Endothelial cell (in vitro differentiated cells): Measurements from ENCODE around the gene GASK1B. TPM values are rescaled to one million over a fixed set of nuclear protein-coding genes. Genes with fewer than 3 reads are reported as not detected.

Experiments used
- DNase-seq: peaks from one replicate; pipeline ENCODE4 v3.0.0; 2021; ENCODE audit warnings: low spot score
- H3K27ac Mint-ChIP-seq: one replicate; pipeline ENCODE4 v1.8.0; 2021; ENCODE audit warnings: mixed read lengths, inconsistent platforms; ENCODE audit not compliant: unreplicated experiment
- H3K27me3 Mint-ChIP-seq: one replicate; pipeline ENCODE4 v1.8.0; 2021; ENCODE audit warnings: mild to moderate bottlenecking, moderate library complexity, mixed read lengths, inconsistent platforms; ENCODE audit not compliant: unreplicated experiment
- H3K36me3 Mint-ChIP-seq: one replicate; pipeline ENCODE4 v1.8.0; 2021; ENCODE audit warnings: mild to moderate bottlenecking, low read depth, mixed read lengths, inconsistent platforms; ENCODE audit not compliant: unreplicated experiment
- H3K4me1 Mint-ChIP-seq: one replicate; pipeline ENCODE4 v1.8.0; 2021; ENCODE audit warnings: mild to moderate bottlenecking, mixed read lengths, inconsistent platforms; ENCODE audit not compliant: unreplicated experiment
- H3K4me3 Mint-ChIP-seq: one replicate; pipeline ENCODE4 v1.8.0; 2021; ENCODE audit warnings: mild to moderate bottlenecking, mixed read lengths, inconsistent platforms; ENCODE audit not compliant: unreplicated experiment
- H3K9me3 Mint-ChIP-seq: one replicate; pipeline ENCODE4 v1.8.0; 2021; ENCODE audit warnings: mixed read lengths, inconsistent platforms; ENCODE audit not compliant: unreplicated experiment
- CTCF ChIP-seq: fragments of 200-600 bp; sonication (generic); IDR thresholded peaks from one replicate; pipeline ENCODE4 v1.5.0; 2021; ENCODE audit warnings: antibody characterized with exemption; ENCODE audit not compliant: unreplicated experiment
- total RNA-seq: library from RNA; stranded (reverse); fragmentation: NEBNext Ultra II Directional; extraction: Animal tissue kit (Norgen Biotek cat#: 25700); gene quantifications from one replicate; pipeline ENCODE4 v1.2.1, GENCODE V29; 2021; ENCODE audit not compliant: unreplicated experiment

The GASK1B gene
- total RNA-seq, 1 donor from 2014 or later: 63.8 TPM

- Mint-ChIP-seq H3K27me3 (no peaks in the 10 kb centered on the region), H3K4me1 (no peaks in the 10 kb centered on the region), H3K27ac (no peak overlapping the region), H3K9me3 (no peaks in the 10 kb centered on the region), H3K36me3 (no peaks in the 10 kb centered on the region), H3K4me3 (no peak overlapping the region)
- DNase-seq: no peak
- no peak for TF ChIP-seq CTCF
Measured at GRCh38 chr4:158189422-158189821, 16.6 kb upstream of the GASK1B start.

GRCh38 chr4:158186815-158187214, 14.0 kb upstream of the GASK1B start:
- no peaks in the 10 kb centered on the region for H3K27me3 Mint-ChIP-seq
- H3K9me3 Mint-ChIP-seq: no peaks in the 10 kb centered on the region
- H3K36me3 Mint-ChIP-seq: no peaks in the 10 kb centered on the region
- no peaks in the 10 kb centered on the region for H3K4me1 Mint-ChIP-seq
- no peak for TF ChIP-seq CTCF
- no peak overlapping the region for H3K27ac Mint-ChIP-seq
- no peak for DNase-seq
- no peak overlapping the region for H3K4me3 Mint-ChIP-seq

GRCh38 chr4:158182736-158183135, 9.9 kb upstream of the GASK1B start:
- Mint-ChIP-seq H3K9me3 (no peaks in the 10 kb centered on the region), H3K27ac (no peak overlapping the region), H3K4me3 (no peak overlapping the region), H3K4me1 (no peaks in the 10 kb centered on the region), H3K27me3 (no peaks in the 10 kb centered on the region), H3K36me3 (no peaks in the 10 kb centered on the region)
- no peak for TF ChIP-seq CTCF
- no peak for DNase-seq

- Mint-ChIP-seq H3K9me3 (no peaks in the 10 kb centered on the region), H3K27me3 (no peaks in the 10 kb centered on the region), H3K27ac (no peak overlapping the region), H3K4me3 (no peak overlapping the region), H3K4me1 (no peaks in the 10 kb centered on the region), H3K36me3 (no peaks in the 10 kb centered on the region)
- DNase-seq: no peak
- no peak for TF ChIP-seq CTCF
Measured at GRCh38 chr4:158181906-158182305, 9.1 kb upstream of the GASK1B start.

- no peak overlapping the region for H3K27ac Mint-ChIP-seq
- no peak overlapping the region for H3K4me3 Mint-ChIP-seq
- H3K9me3 Mint-ChIP-seq: no peaks in the 10 kb centered on the region
- no peaks in the 10 kb centered on the region for H3K36me3 Mint-ChIP-seq
- H3K27me3 Mint-ChIP-seq: no peaks in the 10 kb centered on the region
- no peak for DNase-seq
- no peak for TF ChIP-seq CTCF
- no peaks in the 10 kb centered on the region for H3K4me1 Mint-ChIP-seq
Measured at GRCh38 chr4:158179465-158179864, 6.6 kb upstream of the GASK1B start.
